ENCODE results near the gene LY6G6C. TPM values are rescaled to one million over a fixed set of nuclear protein-coding genes. Genes with fewer than 3 reads are reported as not detected.

The LY6G6C gene
- total and polyA plus RNA-seq, 10 of the 15 experiments (the other 5 are each of a cell fraction or from before 2014, with no cell fraction given) = not detected

DNA sequence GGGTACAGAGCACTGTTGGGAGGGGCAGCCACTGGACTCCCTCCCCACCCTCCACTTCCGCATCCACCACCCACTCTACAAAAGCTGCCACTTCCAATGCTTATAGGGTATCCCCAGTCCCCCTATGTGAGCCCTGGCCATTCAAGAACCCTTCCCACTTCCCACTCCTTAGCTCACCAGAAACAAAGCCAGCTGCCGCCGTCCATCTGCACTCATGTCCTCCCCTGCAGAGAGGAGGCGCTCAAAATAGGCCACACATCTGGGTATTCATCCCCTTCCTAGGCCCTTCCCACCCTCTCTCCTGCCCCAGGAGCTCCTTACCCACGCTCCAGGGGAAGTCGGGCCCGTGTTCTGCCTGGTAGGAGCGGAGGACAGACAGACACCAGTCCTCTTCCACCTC is 34.2 kb downstream of the LY6G6C start:
- no peak overlapping the region for H3K27ac ChIP-seq (ENCODE audit: control insufficient read depth, insufficient read depth)
- RAD21 ChIA-PET (ENCODE audit: unreplicated experiment) = no interaction called here
- no peak overlapping the region for H3K4me2 ChIP-seq (ENCODE audit: control insufficient read depth, insufficient read depth)

DNA sequence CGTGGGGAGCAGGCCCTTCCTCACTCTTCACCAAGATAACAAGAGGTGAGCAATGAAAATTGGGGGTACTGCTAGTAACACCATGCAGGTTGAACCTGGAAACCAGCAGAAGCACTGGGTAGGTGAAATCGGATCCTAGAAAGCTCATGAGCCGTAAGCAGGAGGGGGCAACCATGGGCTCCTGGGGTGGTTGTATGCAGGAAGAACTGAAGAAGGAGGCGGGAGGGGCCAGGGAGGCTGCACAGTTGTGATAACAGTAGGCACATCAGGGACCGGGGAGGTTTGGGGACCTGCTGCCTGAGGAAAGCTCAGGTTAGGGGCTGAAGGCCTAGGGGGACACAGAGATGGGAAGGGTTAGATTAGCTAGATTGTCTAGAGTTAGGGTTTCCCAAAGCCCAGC is 35.1 kb downstream of the LY6G6C start:
- H3K4me2 ChIP-seq (ENCODE audit: control insufficient read depth, insufficient read depth) = no peak overlapping the region

More for the DNA sequence above, 34.2 kb downstream of the LY6G6C start:
- Histone ChIP-seq H4K20me1 (ENCODE audit: control insufficient read depth, insufficient read depth) (no peaks in the 10 kb centered on the region), H3K9ac (ENCODE audit: control insufficient read depth, insufficient read depth, low read length) (no peak overlapping the region), H3K36me3 (ENCODE audit: control insufficient read depth in 2 of 2, insufficient read depth in 2 of 2, low read length in 1 of 2) (peaks cover 7 to 31% of the 10 kb centered on the region in 2 experiments; a peak in 3 of 4 replicates), H3K79me2 (ENCODE audit: control insufficient read depth, insufficient read depth, low read length) (no peaks in the 10 kb centered on the region), H3K9me3 (replicated peaks; ENCODE audit: control insufficient read depth, insufficient read depth, low read length) (no peaks in the 10 kb centered on the region), H3K27me3 (replicated peaks in 1 of 2; ENCODE audit: control insufficient read depth in 2 of 2, insufficient read depth in 2 of 2, low read length in 1 of 2) (no peaks in the 10 kb centered on the region), H3K4me1 (ENCODE audit: control insufficient read depth, insufficient read depth, low read length) (no peaks in the 10 kb centered on the region), H3K4me3 (no peak overlapping the region), H2AFZ (ENCODE audit: control insufficient read depth, low read depth, low read length) (no peak overlapping the region)
- ChIA-PET SMC1A (ENCODE audit: uncharacterized antibody, unreplicated experiment) (no interaction called here), POLR2A (no interaction called here), CTCF (interaction anchor here (1.2 kb wide), 2 partner anchors 25 to 83 kb away, joined by 3 to 4 read pairs; no protein-coding TSS in a partner anchor)
- intact Hi-C loops (cut with micrococcal nuclease; ENCODE audit: unreplicated experiment) (no loop called here), in situ Hi-C loops (cut with MboI) (no loop called here)
- FAIRE-seq = no peak
- TF ChIP-seq, protein P1, sequence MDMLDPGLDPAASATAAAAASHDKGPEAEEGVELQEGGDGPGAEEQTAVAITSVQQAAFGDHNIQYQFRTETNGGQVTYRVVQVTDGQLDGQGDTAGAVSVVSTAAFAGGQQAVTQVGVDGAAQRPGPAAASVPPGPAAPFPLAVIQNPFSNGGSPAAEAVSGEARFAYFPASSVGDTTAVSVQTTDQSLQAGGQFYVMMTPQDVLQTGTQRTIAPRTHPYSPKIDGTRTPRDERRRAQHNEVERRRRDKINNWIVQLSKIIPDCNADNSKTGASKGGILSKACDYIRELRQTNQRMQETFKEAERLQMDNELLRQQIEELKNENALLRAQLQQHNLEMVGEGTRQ (IDR thresholded peaks at IDR 0.05; ENCODE audit: borderline replicate concordance, low read depth, low read length) = no peak
- peak; percentile 27; the same call in 1 of the 2 replicates for TF ChIP-seq POLR2AphosphoS5 (IDR thresholded peaks at IDR 0.05; ENCODE audit: low read length)
- TF ChIP-seq BHLHE40 (IDR thresholded peaks at IDR 0.05; ENCODE audit: borderline replicate concordance in 1 of 2, low read depth in 2 of 2, low read length in 1 of 2) = no peak
- TF ChIP-seq KLF5 (IDR thresholded peaks at IDR 0.05; ENCODE audit: partially characterized antibody) = no peak
- no peak for TF ChIP-seq HDAC2 (IDR thresholded peaks at IDR 0.05)
- ATAC-seq = no peak
- 85% methylated on average over 8 of the region's 8 CpGs for WGBS (ENCODE audit: insufficient coverage, insufficient replicate concordance, low lambda C conversion rate, missing lambda C conversion rate)
- DNase-seq (ENCODE audit: low read depth, low spot score) = no peak
- TSS peak; percentile 22 for BruUV-seq (replicated peaks)

More for the DNA sequence above, 35.1 kb downstream of the LY6G6C start:
- POLR2A ChIA-PET = no interaction called here
- SMC1A ChIA-PET (ENCODE audit: uncharacterized antibody, unreplicated experiment) = interaction anchor here (1.0 to 1.2 kb wide), 2 partner anchors 33 to 232 kb away, joined by 3 read pairs; no protein-coding TSS in a partner anchor
- Histone ChIP-seq H3K4me3 (no peak overlapping the region), H3K27me3 (replicated peaks in 1 of 2; ENCODE audit: control insufficient read depth in 2 of 2, insufficient read depth in 2 of 2, low read length in 1 of 2) (no peaks in the 10 kb centered on the region), H3K36me3 (ENCODE audit: control insufficient read depth in 2 of 2, insufficient read depth in 2 of 2, low read length in 1 of 2) (peaks cover 7 to 30% of the 10 kb centered on the region in 2 experiments; a peak in 3 of 4 replicates), H3K9ac (ENCODE audit: control insufficient read depth, insufficient read depth, low read length) (no peak overlapping the region), H4K20me1 (ENCODE audit: control insufficient read depth, insufficient read depth) (no peaks in the 10 kb centered on the region), H2AFZ (ENCODE audit: control insufficient read depth, low read depth, low read length) (no peak overlapping the region), H3K79me2 (ENCODE audit: control insufficient read depth, insufficient read depth, low read length) (no peaks in the 10 kb centered on the region), H3K4me1 (ENCODE audit: control insufficient read depth, insufficient read depth, low read length) (no peaks in the 10 kb centered on the region), H3K9me3 (replicated peaks; ENCODE audit: control insufficient read depth, insufficient read depth, low read length) (no peaks in the 10 kb centered on the region), H3K27ac (ENCODE audit: control insufficient read depth, insufficient read depth) (no peak overlapping the region)
- CTCF ChIA-PET = interaction anchor here (0.8 to 1.2 kb wide), 3 partner anchors 9 to 83 kb away, joined by 3 to 4 read pairs (median 3); no protein-coding TSS in a partner anchor
- 96% methylated on average over 5 of the region's 5 CpGs for WGBS (ENCODE audit: insufficient coverage, insufficient replicate concordance, low lambda C conversion rate, missing lambda C conversion rate)
- TF ChIP-seq MEF2A (IDR thresholded peaks at IDR 0.05; ENCODE audit: insufficient read depth, low read depth, low read length) = no peak
- no peak for TF ChIP-seq SMARCA5 (IDR thresholded peaks at IDR 0.05)
- TF ChIP-seq JUNB (IDR thresholded peaks at IDR 0.05) = no peak
- TF ChIP-seq LARP7 (IDR thresholded peaks at IDR 0.05) = no peak
- TF ChIP-seq, protein P2, sequence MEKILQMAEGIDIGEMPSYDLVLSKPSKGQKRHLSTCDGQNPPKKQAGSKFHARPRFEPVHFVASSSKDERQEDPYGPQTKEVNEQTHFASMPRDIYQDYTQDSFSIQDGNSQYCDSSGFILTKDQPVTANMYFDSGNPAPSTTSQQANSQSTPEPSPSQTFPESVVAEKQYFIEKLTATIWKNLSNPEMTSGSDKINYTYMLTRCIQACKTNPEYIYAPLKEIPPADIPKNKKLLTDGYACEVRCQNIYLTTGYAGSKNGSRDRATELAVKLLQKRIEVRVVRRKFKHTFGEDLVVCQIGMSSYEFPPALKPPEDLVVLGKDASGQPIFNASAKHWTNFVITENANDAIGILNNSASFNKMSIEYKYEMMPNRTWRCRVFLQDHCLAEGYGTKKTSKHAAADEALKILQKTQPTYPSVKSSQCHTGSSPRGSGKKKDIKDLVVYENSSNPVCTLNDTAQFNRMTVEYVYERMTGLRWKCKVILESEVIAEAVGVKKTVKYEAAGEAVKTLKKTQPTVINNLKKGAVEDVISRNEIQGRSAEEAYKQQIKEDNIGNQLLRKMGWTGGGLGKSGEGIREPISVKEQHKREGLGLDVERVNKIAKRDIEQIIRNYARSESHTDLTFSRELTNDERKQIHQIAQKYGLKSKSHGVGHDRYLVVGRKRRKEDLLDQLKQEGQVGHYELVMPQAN (conservative IDR thresholded peaks at IDR 0.05) = no peak
- no peak for TF ChIP-seq SPI1 (IDR thresholded peaks at IDR 0.05; ENCODE audit: borderline replicate concordance, insufficient read depth, low read depth, low read length)
- no peak for TF ChIP-seq STAT1 (conservative IDR thresholded peaks at IDR 0.05)
- TF ChIP-seq ZZZ3 (IDR thresholded peaks at IDR 0.05; ENCODE audit: control insufficient read depth, insufficient read length, low read depth) = no peak
- TF ChIP-seq SMAD1 (IDR thresholded peaks at IDR 0.05; ENCODE audit: low read depth, partially characterized antibody) = no peak
- TF ChIP-seq SUPT20H (IDR thresholded peaks at IDR 0.05; ENCODE audit: borderline replicate concordance, control insufficient read depth, low read depth, low read length) = no peak
- no peak for TF ChIP-seq YY1 (IDR thresholded peaks at IDR 0.05; ENCODE audit: low read depth, low read length)
- no TSS peak for BruUV-seq (replicated peaks)
- ATAC-seq (no peak), FAIRE-seq (no peak), DNase-seq (ENCODE audit: low read depth, low spot score) (no peak)
- intact Hi-C loops (cut with micrococcal nuclease; ENCODE audit: unreplicated experiment) = no loop called here
- in situ Hi-C loops (cut with MboI) = no loop called here
- RAD21 ChIA-PET (ENCODE audit: unreplicated experiment) = no interaction called here

Data from GM12878 (cell line).